GM18526 (cell line): Measurements from ENCODE around the gene GGT6.

Source experiments
- POLR2A ChIP-seq: IDR thresholded peaks from 3 replicates; pipeline ENCODE4 v1.6.1; 2011; ENCODE audit not compliant: insufficient read length; ENCODE audit errors: extremely low read depth

The GGT6 gene

DNA sequence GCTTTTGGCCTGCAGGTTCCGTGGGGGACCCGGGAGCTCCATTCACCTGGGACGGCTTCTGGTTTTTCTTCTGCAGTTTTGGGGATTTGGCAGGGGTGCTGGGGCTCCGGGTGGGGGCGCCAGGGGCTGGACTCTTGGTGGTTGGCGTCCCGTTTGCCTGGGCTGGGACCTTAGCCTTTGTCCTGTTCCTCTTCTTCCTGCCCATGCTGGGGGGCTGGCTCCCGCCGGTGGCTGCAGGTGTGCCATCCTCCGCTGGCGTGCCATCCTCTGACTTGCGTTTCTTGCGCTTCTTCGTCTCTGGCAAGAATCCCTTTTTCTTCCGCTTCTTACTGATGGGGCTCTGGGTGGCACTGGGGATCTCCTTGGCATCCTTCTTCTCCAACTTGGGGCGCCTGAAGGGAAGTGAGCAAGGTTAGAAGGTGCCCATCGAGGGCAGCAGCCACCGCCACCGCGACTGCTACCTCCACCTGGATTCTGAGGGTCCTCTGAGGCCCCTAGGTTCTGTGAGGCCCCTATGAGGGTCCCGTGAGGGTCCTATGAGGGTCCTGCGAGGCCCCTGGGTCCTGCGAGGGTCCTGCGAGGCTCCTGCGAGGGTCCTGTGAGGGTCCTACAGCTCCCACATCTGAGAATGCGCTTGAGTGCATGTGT is 20.7 kb downstream of the GGT6 start:
- no peak for TF ChIP-seq POLR2A

DNA sequence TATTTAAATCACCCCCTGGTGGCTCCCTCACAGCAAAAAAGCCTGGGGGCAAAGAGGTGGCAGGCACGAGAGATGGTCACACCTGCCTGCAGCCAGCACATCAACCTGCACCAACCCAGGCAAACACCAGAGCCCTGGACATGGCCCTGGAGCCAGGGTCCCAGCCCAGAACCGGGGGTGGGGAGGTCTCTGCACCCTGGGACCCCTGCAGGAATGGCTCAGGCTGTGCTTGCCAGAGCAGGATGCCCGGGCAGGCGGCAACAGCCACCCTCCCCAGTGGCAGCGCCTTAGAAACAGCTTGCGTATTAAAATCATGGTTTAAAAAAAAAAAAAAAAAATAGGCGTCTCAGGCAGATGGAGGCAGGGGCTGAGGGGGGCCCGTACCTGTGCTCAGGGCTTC is 21.4 kb downstream of the GGT6 start:
- no peak for TF ChIP-seq POLR2A

GRCh38 chr17:4538236-4539002 is 22.0 kb downstream of the GGT6 start:
- TF ChIP-seq POLR2A = no peak

- no peak for TF ChIP-seq POLR2A
Observed at GRCh38 chr17:4537451-4538235, 22.7 kb downstream of the GGT6 start.

- no peak for TF ChIP-seq POLR2A
Observed at GRCh38 chr17:4536742-4537411, 23.5 kb downstream of the GGT6 start.

- no peak for TF ChIP-seq POLR2A
Observed at GRCh38 chr17:4536259-4536741, 24.1 kb downstream of the GGT6 start.

DNA sequence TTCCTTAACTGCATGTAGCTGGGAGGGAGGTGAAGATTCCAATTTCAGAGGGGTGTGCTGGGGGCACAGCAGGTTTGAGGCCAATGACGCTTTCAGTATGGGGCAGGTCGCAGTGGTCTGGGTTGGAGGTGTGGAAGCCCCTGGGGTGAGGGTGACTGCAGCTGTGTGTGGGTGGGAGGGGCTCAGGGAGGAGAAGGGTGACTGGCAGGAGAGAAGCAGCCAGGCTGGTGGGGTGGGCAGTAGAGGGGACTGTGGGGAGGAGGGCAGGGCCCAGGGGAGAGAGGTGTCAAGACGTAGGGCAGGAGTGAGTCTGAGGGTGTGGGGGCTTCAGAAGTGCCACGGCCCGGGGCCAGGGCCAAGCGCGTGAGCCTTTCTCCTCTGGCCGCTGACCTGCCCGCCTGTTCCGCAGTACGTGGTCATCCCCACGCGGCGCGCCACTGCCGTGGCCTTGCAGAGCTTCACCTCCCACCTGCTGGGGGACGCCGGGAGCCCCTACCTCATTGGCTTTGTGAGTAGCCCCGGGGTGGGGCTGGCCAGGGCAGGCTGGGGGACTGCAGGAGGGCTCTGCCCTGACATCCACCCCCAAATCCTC is 24.6 kb downstream of the GGT6 start:
- no peak for TF ChIP-seq POLR2A

GRCh38 chr17:4534928-4535666 is 25.3 kb downstream of the GGT6 start:
- no peak for TF ChIP-seq POLR2A

GRCh38 chr17:4534515-4534914 is 25.9 kb downstream of the GGT6 start:
- no peak for TF ChIP-seq POLR2A

- no peak for TF ChIP-seq POLR2A
Observed at GRCh38 chr17:4533523-4534504, 26.6 kb downstream of the GGT6 start.

- no peak for TF ChIP-seq POLR2A
Observed at GRCh38 chr17:4532860-4533522, 27.4 kb downstream of the GGT6 start.

GRCh38 chr17:4531988-4532736 is 28.2 kb downstream of the GGT6 start:
- no peak for TF ChIP-seq POLR2A
